Inferior parietal cortex (tissue), 1 donor: ENCODE data around the gene PNPLA6.

Experiments used
- DNase-seq: peaks from one replicate; pipeline ENCODE4 v3.0.0-alpha.2; 2016; ENCODE audit errors: extremely low spot score

PNPLA6 gene

GRCh38 chr19:7515645-7516151 is 19.8 kb upstream of the PNPLA6 start, which contains the start of gene ZNF358:
ZNF358 (plus strand) TSS chr19:7516103; CDS start chr19:7519243, 3,140 bp downstream.
- DNase-seq = peak; percentile 61

DNA sequence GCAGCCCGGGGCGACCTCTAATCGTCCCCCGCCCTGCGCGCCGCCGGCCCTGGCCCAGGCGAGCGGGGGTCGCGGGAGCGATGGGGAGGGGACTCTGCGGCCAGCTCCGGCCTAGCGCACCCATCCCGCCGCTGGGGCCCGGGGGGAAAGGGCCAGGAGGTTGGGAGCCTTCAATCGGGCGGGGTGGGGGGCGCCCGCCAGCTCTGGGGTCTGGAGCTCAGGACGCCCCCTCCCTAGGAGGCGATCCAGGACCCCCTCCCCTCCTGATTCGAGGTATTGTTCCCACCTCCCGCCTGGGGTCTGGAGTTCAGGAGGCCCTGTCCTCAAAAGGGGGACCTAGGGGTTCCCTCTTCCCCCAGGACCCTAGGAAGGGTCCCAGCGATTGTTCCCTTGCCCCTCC is 19.2 kb upstream of the PNPLA6 start:
- no peak for DNase-seq

DNA sequence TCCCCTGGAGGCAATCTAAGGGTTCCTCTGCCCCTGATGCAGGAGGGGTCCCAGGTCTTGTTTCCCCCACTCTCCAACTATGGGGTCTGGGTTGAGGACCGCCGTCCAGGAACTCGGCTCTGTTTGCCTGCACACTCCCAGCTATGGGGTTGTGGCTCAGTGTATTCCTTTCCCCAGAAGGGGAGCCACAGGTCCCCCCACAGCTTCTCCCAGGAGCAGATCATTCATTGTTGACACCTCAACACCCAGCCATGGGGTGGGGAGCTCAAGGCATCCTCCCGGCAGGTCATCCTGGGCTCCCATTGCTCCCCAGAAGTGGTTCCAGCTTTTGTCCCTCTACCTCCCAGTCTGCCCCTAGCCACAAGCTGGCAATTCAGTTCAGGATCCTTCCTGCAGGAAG is 18.6 kb upstream of the PNPLA6 start:
- no peak for DNase-seq

GRCh38 chr19:7519361-7520130 is 16.0 kb upstream of the PNPLA6 start:
- no peak for DNase-seq

GRCh38 chr19:7520131-7521051 is 15.1 kb upstream of the PNPLA6 start:
- DNase-seq = no peak

- no peak for DNase-seq
Measured at GRCh38 chr19:7521551-7522071, 13.9 kb upstream of the PNPLA6 start.

- peak; percentile 98 for DNase-seq
Measured at GRCh38 chr19:7522072-7522922, 13.2 kb upstream of the PNPLA6 start, which contains the start of gene MCOLN1. MCOLN1 (plus strand) TSS chr19:7522624; CDS start chr19:7522751, 127 bp downstream.

GRCh38 chr19:7522923-7523667 is 12.4 kb upstream of the PNPLA6 start:
- no peak for DNase-seq

- DNase-seq = no peak
Measured at GRCh38 chr19:7524523-7524922, 11.0 kb upstream of the PNPLA6 start.

DNA sequence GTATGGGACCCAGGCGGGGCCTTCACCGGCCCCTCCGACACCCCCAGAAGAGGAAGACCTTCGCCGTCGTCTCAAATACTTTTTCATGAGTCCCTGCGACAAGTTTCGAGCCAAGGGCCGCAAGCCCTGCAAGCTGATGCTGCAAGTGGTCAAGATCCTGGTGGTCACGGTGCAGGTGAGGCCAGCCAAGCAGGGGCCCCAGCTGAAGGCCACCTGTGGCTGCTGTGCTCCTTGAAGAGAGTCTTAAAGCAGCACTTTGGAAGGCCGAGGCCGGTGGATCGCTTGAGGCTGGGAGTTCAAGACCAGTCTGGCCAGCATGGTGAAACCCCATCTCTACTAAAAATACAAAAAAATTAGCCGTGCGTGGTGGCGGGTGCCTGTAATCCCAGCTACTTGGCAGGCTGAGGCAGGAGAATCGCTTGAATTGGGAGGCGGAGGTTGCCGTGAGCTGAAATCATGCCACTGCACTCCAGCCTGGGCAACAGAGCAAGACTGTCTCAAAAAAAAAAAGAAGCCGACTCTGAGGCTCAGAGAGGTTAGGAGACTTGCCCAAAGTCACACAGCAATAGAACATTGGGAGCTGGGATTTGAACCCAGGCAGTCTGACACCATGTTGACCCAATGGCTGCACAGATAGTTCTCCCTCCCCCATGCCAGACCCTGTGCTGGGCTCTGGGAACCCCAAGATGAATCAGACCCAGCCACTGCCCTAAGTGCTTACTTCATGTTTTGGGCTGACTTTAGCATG is 10.4 kb upstream of the PNPLA6 start:
- no peak for DNase-seq

DNA sequence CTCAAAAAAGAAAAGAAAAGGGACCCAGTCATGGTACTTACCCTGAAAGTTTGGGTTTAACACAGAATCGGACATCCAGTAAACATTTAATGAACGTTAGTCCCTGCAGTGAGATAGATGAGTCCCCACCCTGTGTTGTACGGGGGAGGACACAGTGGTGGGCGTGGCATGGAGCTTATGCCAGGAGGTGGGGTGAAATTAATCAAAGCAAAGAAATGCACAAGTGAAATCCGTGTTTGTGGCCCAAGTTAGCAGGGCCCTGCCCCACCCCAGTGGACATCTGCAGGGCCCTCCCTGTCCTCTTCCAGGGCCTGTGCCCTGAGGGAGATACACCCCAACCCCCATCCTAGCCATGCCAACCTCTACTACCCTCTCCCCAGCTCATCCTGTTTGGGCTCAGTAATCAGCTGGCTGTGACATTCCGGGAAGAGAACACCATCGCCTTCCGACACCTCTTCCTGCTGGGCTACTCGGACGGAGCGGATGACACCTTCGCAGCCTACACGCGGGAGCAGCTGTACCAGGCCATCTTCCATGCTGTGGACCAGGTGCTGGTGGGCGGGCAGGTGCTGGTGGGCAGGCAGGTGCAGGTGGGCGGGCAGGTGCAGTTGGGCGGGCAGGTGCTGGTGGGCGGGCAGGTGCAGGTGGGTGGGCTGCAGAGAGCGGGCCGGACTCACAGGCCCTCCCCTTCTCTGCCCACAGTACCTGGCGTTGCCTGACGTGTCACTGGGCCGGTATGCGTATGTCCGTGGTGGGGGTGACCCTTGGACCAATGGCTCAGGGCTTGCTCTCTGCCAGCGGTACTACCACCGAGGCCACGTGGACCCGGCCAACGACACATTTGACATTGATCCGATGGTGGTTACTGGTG is 9.2 kb upstream of the PNPLA6 start:
- no peak for DNase-seq

DNA sequence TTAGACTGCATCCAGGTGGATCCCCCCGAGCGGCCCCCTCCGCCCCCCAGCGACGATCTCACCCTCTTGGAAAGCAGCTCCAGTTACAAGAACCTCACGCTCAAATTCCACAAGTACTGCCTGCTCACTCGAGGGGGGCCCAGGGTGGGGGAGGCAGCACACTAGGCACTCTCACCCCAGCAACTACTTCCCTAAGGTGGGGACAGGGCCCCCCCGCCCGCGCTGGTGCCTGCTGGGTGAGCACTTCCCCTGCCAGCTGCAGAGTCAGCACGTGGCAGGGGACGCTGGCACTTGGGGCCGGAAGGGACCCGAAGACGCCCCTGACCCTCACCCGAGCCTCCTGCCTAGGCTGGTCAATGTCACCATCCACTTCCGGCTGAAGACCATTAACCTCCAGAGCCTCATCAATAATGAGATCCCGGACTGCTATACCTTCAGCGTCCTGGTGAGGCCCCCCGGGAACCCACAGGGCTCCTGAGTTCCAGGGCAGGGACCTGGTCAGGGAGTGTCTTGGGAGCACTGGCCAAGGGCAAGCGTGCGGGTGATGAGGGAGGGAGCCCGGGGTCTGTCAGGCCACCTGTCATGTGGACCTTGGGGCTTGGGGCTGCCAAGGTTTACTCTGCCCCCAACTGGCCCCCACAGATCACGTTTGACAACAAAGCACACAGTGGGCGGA is 7.9 kb upstream of the PNPLA6 start:
- DNase-seq = no peak

- no peak for DNase-seq
Measured at GRCh38 chr19:7528192-7528519, 7.4 kb upstream of the PNPLA6 start.

- DNase-seq = no peak
Measured at GRCh38 chr19:7528522-7529245, 6.8 kb upstream of the PNPLA6 start.

GRCh38 chr19:7529246-7529600 is 6.3 kb upstream of the PNPLA6 start:
- DNase-seq = no peak

DNA sequence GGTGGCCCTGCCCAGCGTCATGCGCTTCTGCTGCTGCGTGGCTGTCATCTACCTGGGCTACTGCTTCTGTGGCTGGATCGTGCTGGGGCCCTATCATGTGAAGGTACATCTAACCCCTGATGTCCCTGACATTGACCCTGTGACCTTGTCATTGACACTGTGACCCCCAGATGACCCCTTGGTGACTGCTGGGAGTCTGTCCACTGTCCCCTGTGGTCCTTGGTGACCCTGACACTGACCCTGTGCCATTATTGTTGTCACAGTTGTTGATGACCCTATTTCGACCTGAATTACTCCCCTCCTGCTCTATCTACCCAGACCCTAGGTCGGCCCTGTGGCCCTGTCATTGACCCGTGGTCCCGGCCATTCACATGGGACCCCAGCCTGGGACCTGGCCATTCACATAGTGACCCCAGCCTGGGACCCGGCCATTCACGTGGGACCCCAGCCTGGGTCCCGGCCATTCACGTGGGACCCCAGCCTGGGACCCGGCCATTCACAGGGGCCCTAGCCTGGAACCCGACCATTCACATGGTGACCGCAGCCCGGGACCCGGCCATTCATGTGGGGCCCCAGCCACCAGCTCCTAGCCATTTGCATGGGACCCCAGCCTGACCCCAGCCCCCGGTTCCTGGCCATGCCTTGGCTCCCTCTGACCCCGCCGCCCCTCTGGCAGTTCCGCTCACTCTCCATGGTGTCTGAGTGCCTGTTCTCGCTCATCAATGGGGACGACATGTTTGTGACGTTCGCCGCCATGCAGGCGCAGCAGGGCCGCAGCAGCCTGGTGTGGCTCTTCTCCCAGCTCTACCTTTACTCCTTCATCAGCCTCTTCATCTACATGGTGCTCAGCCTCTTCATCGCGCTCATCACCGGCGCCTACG is 5.7 kb upstream of the PNPLA6 start:
- DNase-seq = no peak
